GM12801 (cell line): ENCODE measurements around the gene HMGA1.

Experiments
- TF ChIP-seq, protein P1 (sequence below): IDR thresholded peaks from one replicate; pipeline ENCODE4 v1.5.1; 2011; ENCODE audit warnings: control low read depth; ENCODE audit not compliant: insufficient read length; ENCODE audit errors: extremely low read depth

The HMGA1 gene

DNA sequence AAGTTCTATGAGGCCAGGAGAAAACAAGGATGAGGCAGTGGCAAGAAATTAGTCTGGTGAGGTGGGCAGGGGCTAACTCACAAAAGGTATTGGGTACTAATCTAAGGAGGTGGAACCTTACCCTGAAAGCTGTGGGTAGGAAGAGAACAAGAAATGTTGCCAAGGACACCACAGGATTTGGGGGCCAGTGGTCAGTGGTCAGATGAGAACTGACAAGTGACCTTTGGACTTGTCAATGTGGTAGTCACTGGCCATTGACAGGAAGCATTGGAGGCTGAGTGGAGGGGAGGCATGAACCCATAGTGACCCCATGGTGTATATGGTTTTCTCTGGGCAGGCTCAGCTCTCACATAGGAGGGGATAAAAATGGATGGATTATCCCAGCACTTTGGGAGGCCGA, 37.5 kb downstream of the HMGA1 start:
- TF ChIP-seq, protein P1, sequence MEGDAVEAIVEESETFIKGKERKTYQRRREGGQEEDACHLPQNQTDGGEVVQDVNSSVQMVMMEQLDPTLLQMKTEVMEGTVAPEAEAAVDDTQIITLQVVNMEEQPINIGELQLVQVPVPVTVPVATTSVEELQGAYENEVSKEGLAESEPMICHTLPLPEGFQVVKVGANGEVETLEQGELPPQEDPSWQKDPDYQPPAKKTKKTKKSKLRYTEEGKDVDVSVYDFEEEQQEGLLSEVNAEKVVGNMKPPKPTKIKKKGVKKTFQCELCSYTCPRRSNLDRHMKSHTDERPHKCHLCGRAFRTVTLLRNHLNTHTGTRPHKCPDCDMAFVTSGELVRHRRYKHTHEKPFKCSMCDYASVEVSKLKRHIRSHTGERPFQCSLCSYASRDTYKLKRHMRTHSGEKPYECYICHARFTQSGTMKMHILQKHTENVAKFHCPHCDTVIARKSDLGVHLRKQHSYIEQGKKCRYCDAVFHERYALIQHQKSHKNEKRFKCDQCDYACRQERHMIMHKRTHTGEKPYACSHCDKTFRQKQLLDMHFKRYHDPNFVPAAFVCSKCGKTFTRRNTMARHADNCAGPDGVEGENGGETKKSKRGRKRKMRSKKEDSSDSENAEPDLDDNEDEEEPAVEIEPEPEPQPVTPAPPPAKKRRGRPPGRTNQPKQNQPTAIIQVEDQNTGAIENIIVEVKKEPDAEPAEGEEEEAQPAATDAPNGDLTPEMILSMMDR, result no peak

- TF ChIP-seq, protein P1, result no peak
Observed at GRCh38 chr6:34275128-34275804, 38.6 kb downstream of the HMGA1 start.

DNA sequence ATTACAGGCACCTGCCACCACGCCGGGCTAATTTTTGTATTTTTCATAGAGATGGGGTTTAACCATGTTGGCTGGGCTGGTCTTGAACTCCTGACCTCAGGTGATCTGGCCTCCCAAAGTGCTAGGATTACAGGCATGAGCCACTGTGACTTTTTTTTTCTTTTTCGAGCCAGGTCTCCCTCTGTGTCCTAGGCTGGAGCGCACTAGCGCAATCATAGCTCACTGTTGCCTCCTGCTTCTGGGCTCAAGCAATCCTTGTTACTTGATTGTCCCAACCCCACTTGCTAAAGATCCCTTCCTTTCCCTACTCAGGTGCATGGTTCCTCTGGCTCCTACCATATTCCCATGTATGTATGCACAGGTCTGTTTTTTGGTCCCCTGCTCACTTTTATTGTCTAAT, 39.5 kb downstream of the HMGA1 start:
- TF ChIP-seq, protein P1, result no peak

GRCh38 chr6:34276881-34277762, 40.4 kb downstream of the HMGA1 start:
- TF ChIP-seq, protein P1, result no peak

- TF ChIP-seq, protein P1, result no peak
Observed at GRCh38 chr6:34277763-34278112, 41.1 kb downstream of the HMGA1 start.

GRCh38 chr6:34278833-34279232, 42.2 kb downstream of the HMGA1 start:
- TF ChIP-seq, protein P1, result no peak

DNA sequence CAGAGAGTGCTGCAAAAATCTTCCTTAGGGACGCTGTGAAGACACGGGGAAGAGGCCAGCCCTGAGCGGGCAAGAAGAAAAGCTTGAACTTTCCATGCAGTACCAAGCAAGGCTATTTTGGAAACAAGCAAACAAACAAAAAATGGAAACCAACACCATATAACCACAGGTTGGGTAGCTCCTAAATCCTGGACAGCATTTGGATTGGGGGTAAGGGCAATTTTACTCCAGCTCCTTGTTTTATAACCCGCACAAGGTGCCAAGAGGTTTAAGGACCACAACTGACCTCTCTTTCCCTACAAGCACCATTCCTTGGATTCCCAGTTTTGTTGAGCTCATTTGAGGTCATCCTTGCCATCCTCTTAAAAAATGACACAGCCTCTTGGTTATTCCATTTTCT, 43.5 kb downstream of the HMGA1 start:
- TF ChIP-seq, protein P1, result no peak
